HepG2 (cell line): ENCODE measurements around the gene CDC42EP1.

Experiments
- BHLHE40 ChIP-seq: IDR thresholded peaks from 2 replicates; pipeline ENCODE4 v1.6.1; 2011; ENCODE audit warnings: low read length, improper control_type of control experiment
- CTCF ChIP-seq: sonication (generic); formaldehyde crosslinking; IDR thresholded peaks from 2 replicates; pipeline ENCODE4 v1.5.0; 2020; ENCODE audit warnings: mild to moderate bottlenecking, missing genetic modification reagents, moderate library complexity
- ERF ChIP-seq: IDR thresholded peaks from 2 replicates; pipeline ENCODE4 v1.6.1; 2018; ENCODE audit warnings: missing biosample characterization, missing genetic modification reagents
- JUND ChIP-seq: sonication (generic); formaldehyde crosslinking; IDR thresholded peaks from 2 replicates; pipeline ENCODE4 v1.8.0; 2022; ENCODE audit warnings: mild to moderate bottlenecking, missing genetic modification reagents
- TGIF2 ChIP-seq: IDR thresholded peaks from 2 replicates; pipeline ENCODE4 v1.6.1; 2016; ENCODE audit warnings: control low read depth, missing compliant biosample characterization
- ZBTB7B ChIP-seq: sonication (generic); formaldehyde crosslinking; IDR thresholded peaks from 2 replicates; pipeline ENCODE4 v1.4.0; 2020; ENCODE audit warnings: missing genetic modification reagents
- ZNF354B ChIP-seq: sonication (generic); formaldehyde crosslinking; IDR thresholded peaks from 2 replicates; pipeline ENCODE4 v1.8.0; 2022; ENCODE audit warnings: mild to moderate bottlenecking, missing genetic modification reagents
- ZSCAN29 ChIP-seq: sonication (generic); formaldehyde crosslinking; conservative IDR thresholded peaks from 2 replicates; pipeline ENCODE4 v1.4.0; 2020; ENCODE audit warnings: mild to moderate bottlenecking, missing genetic modification reagents

GRCh38 chr22:37522482-37522881 lies 37.8 kb upstream of the CDC42EP1 start:
- no peak for TF ChIP-seq TGIF2
- TF ChIP-seq CTCF: no peak
- TF ChIP-seq ZSCAN29: no peak
- TF ChIP-seq ZNF354B (CRISPR knock-in tag): no peak
- no peak for TF ChIP-seq BHLHE40
- no peak for TF ChIP-seq ERF
- no peak for TF ChIP-seq JUND (CRISPR knock-in tag)
- TF ChIP-seq ZBTB7B (CRISPR knock-in tag): no peak
